Cardiac muscle cell (in vitro differentiated cells and primary cell): ENCODE measurements around the gene PRSS53. TPM values are rescaled to one million over a fixed set of nuclear protein-coding genes. Genes with fewer than 3 reads are reported as not detected.
A peak's percentile ranks its signal among the peaks of the same experiment; 100 is the strongest.

Experiments used
- DNase-seq, 2 donors: peaks; one replicate each; pipeline versions ENCODE4 v3.0.0 to v3.0.0-alpha.2; 2010 to 2017; ENCODE audit warnings: low read depth in 1 of 2, low spot score in 1 of 2
- H3K27ac ChIP-seq: fragments of 200-600 bp; sonication (generic); 2 replicates; pipeline ENCODE4 v1.5.1; 2016
- H3K27me3 ChIP-seq: fragments of 200-600 bp; sonication (generic); 2 replicates; pipeline ENCODE4 v1.6.0; 2016; ENCODE audit warnings: control low read depth
- H3K36me3 ChIP-seq: fragments of 200-600 bp; sonication (generic); 2 replicates; pipeline ENCODE4 v1.5.1; 2016; ENCODE audit warnings: control low read depth
- H3K4me1 ChIP-seq: fragments of 200-600 bp; sonication (generic); 2 replicates; pipeline ENCODE4 v1.8.1; 2017; ENCODE audit warnings: low read depth, mild to moderate bottlenecking, mixed run types
- H3K4me3 ChIP-seq: fragments of 200-600 bp; sonication (generic); 2 replicates; pipeline ENCODE4 v1.5.1; 2016; ENCODE audit warnings: mild to moderate bottlenecking
- H3K9me3 ChIP-seq: fragments of 200-600 bp; sonication (generic); 2 replicates; pipeline ENCODE4 v1.5.1; 2017; ENCODE audit warnings: low read depth, mild to moderate bottlenecking, control low read depth
- polyA plus RNA-seq: library from polyadenylated mRNA; unstranded; fragments of >200 nt; fragmentation: Nextera tagmentation; extraction: Ambion mirVana; gene quantifications from 2 replicates; pipeline ENCODE4 v1.2.1, GENCODE V29; 2016
- total RNA-seq: library from RNA; depleted of rRNA; stranded (reverse); fragments of >200 nt; gene quantifications from 2 replicates; pipeline ENCODE4 v1.2.3, GENCODE V29; 2016
- TF ChIP-seq, protein P1 (sequence below): IDR thresholded peaks from 2 replicates; pipeline ENCODE4 v1.5.1; 2012; ENCODE audit warnings: low read depth, mild to moderate bottlenecking, low read length

The PRSS53 gene
- total and polyA plus RNA-seq, 2 experiments from 2014 or later = 0.35 to 5.8 TPM

DNA sequence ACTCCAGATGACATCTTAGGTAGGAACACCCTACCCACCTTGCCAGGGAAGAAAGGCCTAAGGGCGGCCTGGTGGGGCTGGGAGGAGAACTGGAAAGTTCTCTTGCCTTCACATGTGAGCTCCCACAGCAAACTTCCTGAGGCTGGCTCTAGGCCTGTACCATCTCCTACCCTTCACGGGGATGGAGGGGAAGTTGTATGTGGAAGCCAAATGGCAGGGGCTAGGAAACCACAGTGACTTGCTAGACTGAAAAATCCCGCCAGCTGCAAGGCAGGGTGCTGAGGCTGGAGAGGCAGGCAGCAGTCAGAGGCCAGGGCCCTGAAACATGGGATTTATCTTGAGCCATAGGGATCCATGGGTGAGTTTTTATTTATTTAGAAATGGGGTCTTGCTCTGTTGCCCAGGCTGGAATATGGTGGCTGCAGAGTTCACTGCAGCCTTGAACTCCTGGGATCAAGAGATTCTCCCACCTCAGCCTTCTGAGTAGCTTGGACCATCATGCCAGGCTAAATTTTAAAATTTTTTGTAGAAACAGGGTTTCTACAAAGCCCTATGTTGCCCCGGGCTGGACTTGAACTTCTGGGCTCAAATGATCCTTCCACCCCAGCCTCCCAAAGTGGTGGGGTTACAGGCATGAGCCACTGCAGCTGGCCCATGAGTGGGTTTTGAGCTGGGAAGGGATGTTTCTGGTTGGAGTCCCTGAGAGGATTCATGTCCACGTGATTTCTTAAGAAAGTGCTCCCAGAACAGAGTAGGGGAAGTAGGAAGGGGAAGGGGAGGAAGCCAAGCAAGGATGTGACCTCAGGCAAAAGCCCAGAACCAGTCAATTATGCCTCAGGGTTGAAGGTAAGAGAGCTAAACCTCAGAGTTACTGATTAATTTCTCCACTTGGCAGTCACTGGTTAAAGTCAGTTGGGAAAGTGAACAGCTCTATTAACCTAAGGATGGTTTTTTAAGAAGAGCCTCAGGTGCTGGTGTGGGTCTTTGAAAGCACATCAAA, 24.7 kb upstream of the PRSS53 start:
- TF ChIP-seq, protein P1, sequence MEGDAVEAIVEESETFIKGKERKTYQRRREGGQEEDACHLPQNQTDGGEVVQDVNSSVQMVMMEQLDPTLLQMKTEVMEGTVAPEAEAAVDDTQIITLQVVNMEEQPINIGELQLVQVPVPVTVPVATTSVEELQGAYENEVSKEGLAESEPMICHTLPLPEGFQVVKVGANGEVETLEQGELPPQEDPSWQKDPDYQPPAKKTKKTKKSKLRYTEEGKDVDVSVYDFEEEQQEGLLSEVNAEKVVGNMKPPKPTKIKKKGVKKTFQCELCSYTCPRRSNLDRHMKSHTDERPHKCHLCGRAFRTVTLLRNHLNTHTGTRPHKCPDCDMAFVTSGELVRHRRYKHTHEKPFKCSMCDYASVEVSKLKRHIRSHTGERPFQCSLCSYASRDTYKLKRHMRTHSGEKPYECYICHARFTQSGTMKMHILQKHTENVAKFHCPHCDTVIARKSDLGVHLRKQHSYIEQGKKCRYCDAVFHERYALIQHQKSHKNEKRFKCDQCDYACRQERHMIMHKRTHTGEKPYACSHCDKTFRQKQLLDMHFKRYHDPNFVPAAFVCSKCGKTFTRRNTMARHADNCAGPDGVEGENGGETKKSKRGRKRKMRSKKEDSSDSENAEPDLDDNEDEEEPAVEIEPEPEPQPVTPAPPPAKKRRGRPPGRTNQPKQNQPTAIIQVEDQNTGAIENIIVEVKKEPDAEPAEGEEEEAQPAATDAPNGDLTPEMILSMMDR = no peak
- DNase-seq = no peak
- Histone ChIP-seq H3K36me3 (peaks cover 23% of the 10 kb centered on the region), H3K27me3 (no peaks in the 10 kb centered on the region), H3K27ac (peak overlapping the region; percentile 66), H3K4me3 (no peak overlapping the region), H3K9me3 (no peaks in the 10 kb centered on the region), H3K4me1 (peaks cover 1% of the 10 kb centered on the region)

DNA sequence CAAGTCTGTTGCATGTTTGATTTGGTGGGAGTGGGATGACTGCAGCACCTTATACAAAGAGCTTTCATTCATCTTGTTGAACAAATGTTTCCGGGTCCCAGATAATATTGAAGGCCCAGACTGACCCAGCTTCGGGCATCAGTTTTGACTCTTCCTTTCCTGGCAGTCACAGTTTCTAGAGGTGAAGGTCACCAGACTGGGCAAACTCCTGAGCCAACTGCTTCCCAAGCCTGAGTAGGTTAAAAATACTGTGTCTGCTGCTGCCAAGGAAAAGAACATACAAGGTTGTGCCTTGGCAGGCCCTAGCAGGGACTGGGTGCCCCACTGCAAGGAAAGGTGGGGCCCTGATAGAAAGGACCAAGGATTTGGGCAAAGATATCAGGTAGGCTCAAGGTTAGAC, 24.0 kb upstream of the PRSS53 start:
- Histone ChIP-seq H3K27ac (no peak overlapping the region), H3K36me3 (peaks cover 23% of the 10 kb centered on the region), H3K9me3 (no peaks in the 10 kb centered on the region), H3K4me1 (no peaks in the 10 kb centered on the region), H3K4me3 (no peak overlapping the region), H3K27me3 (no peaks in the 10 kb centered on the region)
- DNase-seq = no peak
- TF ChIP-seq, protein P1 = no peak

DNA sequence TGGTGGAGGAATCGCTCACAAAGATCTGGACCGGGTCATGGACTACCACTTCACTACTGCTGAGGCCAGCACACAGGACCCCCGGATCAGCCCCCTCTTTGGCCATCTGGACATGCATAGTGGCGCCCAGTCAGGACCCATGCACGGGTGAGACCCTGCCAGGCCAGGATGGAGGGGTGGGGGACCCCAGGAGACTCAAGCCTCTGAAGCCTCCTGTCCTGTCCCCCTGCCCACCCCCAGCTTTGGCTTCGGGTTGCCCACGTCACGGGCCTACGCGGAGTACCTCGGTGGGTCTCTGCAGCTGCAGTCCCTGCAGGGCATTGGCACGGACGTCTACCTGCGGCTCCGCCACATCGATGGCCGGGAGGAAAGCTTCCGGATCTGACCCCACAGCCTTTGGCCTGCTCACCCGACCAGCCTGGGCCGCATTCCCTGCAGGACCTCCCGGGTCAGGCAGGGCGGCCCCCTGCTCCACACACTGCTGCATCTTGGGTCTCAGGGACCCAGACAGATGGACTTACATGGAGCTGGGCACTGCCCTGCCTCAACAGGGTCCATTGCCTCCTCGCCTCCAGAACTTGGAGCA, 23.2 kb upstream of the PRSS53 start:
- peaks cover 23% of the 10 kb centered on the region for H3K36me3 ChIP-seq
- H3K27me3 ChIP-seq = no peaks in the 10 kb centered on the region
- H3K27ac ChIP-seq = no peak overlapping the region
- no peaks in the 10 kb centered on the region for H3K9me3 ChIP-seq
- no peaks in the 10 kb centered on the region for H3K4me1 ChIP-seq
- no peak overlapping the region for H3K4me3 ChIP-seq
- TF ChIP-seq, protein P1 = no peak
- DNase-seq = no peak

DNA sequence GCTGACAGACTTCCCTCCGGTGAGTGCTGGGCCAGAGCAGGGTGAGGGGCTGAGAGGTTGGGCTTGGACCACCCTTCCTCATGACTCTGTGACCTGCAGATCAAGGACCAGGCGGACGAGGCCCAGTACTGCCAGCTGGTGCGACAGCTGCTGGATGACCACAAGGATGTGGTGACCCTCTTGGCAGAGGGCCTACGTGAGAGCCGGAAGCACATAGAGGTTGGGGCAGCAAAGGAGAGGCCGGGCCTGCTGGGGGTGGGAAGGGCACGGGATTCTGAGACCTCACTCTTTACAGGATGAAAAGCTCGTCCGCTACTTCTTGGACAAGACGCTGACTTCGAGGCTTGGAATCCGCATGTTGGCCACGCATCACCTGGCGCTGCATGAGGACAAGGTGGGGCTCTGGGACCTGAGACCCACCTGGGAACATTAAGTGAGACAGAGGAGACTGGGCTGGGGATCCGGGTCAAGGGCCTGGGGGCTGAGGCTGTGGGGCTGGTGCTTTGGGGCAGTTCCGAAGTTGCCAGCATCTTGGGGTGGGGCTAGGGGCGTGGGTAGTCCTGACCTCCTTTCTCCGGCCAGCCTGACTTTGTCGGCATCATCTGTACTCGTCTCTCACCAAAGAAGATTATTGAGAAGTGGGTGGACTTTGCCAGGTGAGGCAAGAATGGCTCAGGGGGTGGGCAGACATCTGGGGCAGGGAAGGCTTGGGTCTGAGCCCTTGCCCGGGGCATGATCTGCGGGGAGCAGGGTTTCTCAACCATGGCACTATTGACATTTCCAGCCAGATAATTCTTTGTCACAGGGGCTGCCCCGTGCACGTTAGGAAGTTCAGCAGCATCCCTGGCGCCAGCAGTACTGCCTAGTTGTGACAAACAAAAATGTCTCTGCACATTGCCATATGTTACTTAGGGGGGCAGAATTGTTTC, 21.6 kb upstream of the PRSS53 start:
- Histone ChIP-seq H3K4me1 (no peaks in the 10 kb centered on the region), H3K4me3 (no peak overlapping the region), H3K27me3 (no peaks in the 10 kb centered on the region), H3K27ac (no peak overlapping the region), H3K36me3 (peaks cover 23% of the 10 kb centered on the region), H3K9me3 (no peaks in the 10 kb centered on the region)
- DNase-seq = no peak
- TF ChIP-seq, protein P1 = no peak

DNA sequence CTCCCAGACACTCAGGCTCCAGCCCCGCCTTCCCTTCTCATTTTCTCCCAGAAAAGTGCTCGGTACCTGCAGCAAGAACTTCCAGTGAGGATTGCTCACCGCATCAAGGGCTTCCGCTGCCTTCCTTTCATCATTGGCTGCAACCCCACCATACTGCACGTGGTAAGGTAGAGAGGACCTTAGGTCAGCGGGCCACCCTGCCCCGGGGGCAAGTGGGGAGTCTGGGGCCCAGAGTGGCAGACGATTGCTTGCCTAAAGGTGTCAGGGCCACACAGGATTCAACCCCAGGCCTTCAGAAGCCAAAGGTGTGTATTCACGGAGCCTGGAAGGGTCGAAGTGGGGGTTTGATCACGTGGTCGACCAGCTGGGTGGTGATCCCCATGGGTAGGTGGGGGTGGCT, 20.9 kb upstream of the PRSS53 start:
- no peaks in the 10 kb centered on the region for H3K4me1 ChIP-seq
- peaks cover 23% of the 10 kb centered on the region for H3K36me3 ChIP-seq
- no peak for DNase-seq
- TF ChIP-seq, protein P1 = no peak
- no peak overlapping the region for H3K27ac ChIP-seq
- no peak overlapping the region for H3K4me3 ChIP-seq
- no peaks in the 10 kb centered on the region for H3K9me3 ChIP-seq
- H3K27me3 ChIP-seq = no peaks in the 10 kb centered on the region
